Fibroblast of peridontal ligament (primary cell): ENCODE data around the gene ASCL2.

Source experiments
- DNase-seq: peaks from one replicate; pipeline ENCODE4 v3.0.0-alpha.2; 2010; ENCODE audit errors: extremely low read depth

ASCL2 gene, protein sequence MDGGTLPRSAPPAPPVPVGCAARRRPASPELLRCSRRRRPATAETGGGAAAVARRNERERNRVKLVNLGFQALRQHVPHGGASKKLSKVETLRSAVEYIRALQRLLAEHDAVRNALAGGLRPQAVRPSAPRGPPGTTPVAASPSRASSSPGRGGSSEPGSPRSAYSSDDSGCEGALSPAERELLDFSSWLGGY

GRCh38 chr11:2270322-2271076 lies at the start of gene ASCL2:
ASCL2 (minus strand) TSS chr11:2270588; CDS start chr11:2270332, 256 bp downstream.
- DNase-seq, result no peak

DNA sequence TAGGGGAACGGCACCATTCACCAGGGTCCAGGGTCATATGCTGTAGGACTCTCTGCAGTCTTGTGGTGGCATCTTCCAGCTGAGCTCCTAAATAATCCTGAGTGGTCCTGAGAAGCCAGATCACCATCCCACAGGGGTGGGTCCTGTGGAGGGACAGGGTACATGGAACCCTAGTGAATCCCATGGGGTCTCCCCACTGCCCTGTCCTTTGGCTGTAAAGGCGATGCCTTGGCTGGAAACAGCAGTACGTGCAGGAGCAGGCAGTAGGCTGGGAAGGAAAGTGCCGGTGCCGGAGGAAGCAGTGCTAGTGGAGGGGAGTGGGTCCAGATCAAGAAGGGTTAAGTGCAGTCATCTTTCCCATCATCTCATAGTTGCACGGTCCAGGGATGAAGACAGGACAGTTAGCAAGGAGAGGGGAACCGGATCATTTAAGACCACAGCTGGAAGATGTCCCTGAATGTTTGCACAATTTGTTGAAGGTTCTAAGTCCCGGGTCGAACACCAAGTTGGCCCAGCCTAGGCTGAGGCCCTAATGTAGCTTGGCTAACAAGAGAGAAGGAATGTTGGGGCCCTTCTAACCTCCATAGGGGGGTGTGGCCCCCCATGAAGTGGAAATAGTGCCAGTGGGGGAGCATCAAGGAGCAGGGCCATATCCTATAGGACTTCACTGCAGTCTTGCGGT lies 49.5 kb upstream of the ASCL2 start:
- no peak for DNase-seq

DNA sequence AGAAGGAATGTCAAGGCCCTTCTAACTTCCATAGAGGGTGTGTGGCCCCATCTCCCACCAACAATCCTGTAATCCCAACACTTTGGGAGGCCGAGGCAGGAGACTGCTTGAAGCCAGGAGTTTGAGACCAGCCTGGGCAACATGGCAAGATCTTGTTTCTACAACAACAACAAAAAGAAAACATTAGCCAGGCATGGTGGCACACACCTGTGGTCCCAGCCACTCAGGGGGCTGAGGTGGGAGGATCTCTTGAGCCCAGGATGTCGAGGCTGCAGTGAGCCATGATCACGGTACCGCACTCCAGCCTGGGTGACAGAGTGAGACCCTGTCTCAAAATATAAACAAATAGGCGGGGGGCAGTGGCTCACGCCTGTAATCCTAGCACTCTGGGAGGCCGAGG lies 48.3 kb upstream of the ASCL2 start:
- no peak for DNase-seq

- no peak for DNase-seq
Measured at GRCh38 chr11:2318123-2318522, 47.7 kb upstream of the ASCL2 start.

DNA sequence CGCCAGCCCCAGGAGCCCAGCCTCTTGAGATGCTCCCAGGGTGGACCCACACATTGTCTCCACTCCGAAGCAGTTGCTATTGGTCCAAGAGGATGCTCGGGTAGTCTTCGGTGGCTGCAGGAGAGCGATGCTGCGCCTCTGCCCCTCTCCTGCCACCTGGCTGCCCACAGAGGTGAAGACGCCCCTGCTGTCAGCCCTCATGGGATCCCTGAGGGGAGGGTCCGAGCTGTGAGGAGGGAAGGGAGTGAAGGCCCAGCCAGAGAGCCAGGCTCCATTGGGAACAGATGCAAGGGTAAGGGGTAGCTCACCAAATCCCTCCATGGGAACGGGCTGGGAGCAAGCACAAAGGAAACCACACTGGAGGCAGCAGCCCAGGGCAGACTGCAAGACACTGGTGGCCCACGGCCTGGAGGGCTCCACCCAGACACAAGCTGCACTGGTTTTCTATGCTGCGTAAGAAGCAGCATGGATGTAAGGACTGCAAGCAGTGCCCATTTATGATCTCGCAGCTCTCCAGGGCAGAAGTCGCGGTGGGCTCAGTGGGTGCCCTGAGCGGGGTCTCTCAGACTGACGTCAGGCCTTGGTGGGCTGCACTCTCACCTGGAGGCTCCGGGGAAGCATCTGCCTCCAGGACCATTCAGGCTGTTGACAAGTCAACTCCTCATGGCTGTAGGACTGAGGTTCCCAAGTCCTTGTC lies 47.1 kb upstream of the ASCL2 start:
- no peak for DNase-seq

GRCh38 chr11:2316963-2317244 lies 46.5 kb upstream of the ASCL2 start:
- DNase-seq, result no peak

GRCh38 chr11:2316169-2316962 lies 46.0 kb upstream of the ASCL2 start:
- no peak for DNase-seq

DNA sequence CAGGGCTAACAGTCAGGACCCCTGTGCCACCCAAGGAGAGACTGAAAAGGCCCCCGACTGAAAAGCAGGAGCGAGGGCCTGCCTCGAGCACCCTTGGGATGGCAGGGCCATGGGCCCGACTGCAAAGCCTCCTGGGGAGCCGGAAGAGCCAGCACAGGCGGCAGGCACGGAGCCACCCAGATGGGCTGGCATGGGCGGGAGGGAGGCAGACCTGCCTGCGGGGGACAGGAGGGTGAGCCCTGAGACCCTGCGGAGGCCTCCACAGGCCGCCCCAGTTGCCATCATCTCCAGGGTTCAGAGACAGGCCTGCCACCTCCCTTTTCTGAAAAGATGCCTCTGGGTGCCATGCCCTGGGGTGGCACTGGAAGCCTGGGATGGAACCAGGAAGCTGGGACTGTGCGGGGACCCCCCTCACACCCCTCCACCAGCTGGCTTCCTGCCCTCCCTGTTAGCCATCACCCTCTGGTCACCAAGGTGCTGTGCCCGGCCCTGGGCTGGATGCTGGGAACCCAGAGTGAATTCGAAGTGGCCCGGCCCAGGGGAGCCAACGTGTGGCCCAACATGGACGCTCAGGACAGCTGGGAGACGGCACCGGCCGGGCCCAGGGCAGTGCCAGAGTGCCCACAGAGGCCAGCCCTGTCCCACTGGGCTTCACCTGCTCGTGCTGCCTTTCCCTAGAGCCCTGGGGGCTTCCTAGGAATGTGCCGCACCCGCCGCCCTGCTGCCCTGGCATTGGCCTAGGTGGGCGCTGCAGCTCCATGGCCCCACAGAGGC lies 45.2 kb upstream of the ASCL2 start:
- no peak for DNase-seq

DNA sequence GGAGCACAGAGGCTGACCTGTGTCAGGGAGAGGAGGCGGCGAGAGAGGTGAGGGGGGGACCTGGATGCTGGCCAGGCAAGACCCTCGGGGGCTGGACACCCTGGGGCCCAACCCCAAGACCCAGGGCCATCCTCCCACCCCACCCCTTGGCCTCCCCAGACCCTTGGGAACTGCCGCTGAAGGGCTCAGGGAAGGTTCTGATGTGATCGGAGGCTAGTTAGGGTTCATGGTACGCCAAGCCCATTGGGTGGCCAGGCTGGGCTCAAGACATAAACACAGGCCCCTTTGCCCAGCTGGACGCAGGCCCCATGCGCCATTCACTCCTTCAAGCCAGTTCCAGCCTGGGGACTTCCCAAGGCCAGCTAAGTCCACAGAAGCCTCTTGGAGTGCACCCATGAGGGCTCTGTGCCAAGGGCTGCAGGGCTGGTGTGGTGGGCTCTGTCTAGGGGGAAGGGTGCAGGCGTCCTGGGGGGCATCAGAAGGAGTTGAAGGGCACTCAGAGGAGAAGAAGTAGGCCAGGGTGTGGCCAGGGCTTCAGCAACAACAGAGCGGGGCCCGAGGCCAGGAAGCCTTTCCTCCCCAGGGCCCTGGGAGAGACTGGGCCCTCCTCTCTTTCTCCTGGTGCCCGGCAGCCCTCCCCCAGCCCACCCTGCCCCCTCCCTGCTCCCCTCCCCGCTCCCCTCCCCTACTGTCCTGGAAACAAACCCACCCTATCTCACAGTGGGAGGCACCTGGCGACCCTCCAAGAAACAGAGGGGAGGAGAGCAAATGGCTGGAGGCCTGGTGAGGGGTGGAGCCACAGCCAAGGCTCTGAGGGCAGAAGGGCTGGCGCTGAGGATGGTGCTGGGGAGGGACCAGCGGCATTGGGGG lies 44.4 kb upstream of the ASCL2 start:
- peak; percentile 87 for DNase-seq

DNA sequence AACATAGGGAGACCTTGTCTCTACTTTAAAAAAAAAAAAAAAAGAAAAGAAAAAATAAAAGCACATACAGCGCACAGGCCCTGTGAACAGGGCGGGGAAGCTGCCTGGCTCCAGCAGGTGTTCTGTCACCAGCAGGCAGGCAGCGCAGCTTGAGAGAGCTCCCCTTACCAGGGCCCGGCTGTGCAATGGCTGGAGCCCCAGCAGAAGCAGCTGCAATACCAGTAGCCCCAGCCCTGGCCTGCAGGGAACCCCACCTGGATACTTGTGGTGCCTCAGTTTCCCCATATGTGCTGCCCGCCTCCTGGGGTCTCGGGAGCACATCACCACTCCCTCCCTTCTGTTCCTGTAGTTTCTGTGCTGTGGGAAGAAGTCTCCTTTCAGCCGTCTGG lies 43.7 kb upstream of the ASCL2 start:
- DNase-seq, result no peak

DNA sequence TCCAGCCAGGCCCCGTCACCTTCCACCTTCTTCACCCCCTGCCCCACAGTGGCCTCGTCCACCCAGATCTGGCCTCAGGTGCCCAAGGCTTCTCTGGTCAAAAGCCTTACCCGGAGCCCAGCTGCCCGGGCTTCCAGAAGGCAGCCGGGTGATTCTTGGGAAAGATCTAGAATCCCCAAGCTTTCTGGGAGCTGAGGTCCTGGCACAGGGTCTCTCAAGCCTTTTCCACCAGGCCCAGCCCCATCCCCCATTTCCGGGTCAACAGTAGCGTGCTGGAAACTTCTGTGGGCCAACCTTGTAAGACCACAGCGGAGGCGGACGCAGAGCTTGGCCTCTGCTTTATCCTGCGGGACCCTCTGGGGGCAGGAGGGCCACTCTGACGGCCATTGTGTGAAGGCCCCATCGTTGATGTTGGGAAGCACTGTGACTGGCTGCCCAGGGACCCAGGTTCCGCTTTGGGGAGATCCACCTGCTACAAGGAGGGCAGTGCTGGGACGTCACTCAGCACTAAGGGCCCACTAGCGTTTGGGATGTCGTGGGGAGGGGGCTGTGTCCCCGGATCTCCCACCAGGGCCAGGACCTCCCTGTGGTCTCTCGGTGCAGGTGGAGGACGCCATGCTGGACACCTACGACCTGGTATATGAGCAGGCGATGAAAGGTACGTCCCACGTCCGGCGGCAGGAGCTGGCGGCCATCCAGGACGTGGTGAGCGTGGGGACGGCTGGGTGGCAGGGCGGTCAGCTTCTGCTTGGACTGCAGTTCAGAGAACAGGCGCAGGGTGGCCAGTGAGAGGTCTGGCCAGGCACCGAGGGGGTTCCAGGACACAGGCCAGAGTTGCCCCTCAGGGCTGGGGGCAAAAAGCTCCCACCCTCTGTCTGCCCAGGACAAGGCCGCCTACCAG lies 42.9 kb upstream of the ASCL2 start:
- no peak for DNase-seq

- peak; percentile 27 for DNase-seq
Measured at GRCh38 chr11:2312232-2313042, 42.0 kb upstream of the ASCL2 start.

GRCh38 chr11:2311353-2312133 lies 41.2 kb upstream of the ASCL2 start:
- no peak for DNase-seq

GRCh38 chr11:2310786-2311352 lies 40.5 kb upstream of the ASCL2 start:
- DNase-seq, result no peak

- no peak for DNase-seq
Measured at GRCh38 chr11:2310073-2310785, 39.8 kb upstream of the ASCL2 start.
